SK-N-SH treated with all-trans-retinoic acid at 6 μM for 48 hours (cell line): ENCODE data around the gene ERC1.

Source experiments
- ATAC-seq: fragments of 200-7000 bp; cut with Tn5 transposase; 3 replicates; pipeline ENCODE4 v1.9.1; 2020; ENCODE audit warnings: mild to moderate bottlenecking, moderate library complexity
- ARNTL ChIP-seq: fragments of 450-650 bp; formaldehyde crosslinking; IDR thresholded peaks from 2 replicates; pipeline ENCODE4 v1.5.0; 2020; ENCODE audit warnings: low read depth, mild to moderate bottlenecking, moderate library complexity, borderline replicate concordance
- BACH2 ChIP-seq: fragments of 250-450 bp; sonication (Bioruptor Pico); IDR thresholded peaks from 2 replicates; pipeline ENCODE4 v1.9.0; 2021; ENCODE audit warnings: mild to moderate bottlenecking, borderline replicate concordance
- CREB5 ChIP-seq: fragments of 250-450 bp; sonication (Bioruptor Pico); IDR thresholded peaks from 2 replicates; pipeline ENCODE4 v1.5.1; 2020; ENCODE audit warnings: low read depth, mild to moderate bottlenecking, moderate library complexity
- CSDC2 ChIP-seq: fragments of 250-450 bp; sonication (Bioruptor Pico); IDR thresholded peaks from 2 replicates; pipeline ENCODE4 v1.5.0; 2020; ENCODE audit warnings: mild to moderate bottlenecking, moderate library complexity
- CSRNP3 ChIP-seq: fragments of 250-450 bp; sonication (Bioruptor Pico); IDR thresholded peaks from 2 replicates; pipeline ENCODE4 v1.5.1; 2021; ENCODE audit warnings: mild to moderate bottlenecking, moderate library complexity
- GLIS3 ChIP-seq: fragments of 250-450 bp; sonication (Bioruptor Pico); IDR thresholded peaks from 2 replicates; pipeline ENCODE4 v1.5.0; 2020; ENCODE audit warnings: mild to moderate bottlenecking, moderate library complexity
- ISL1 ChIP-seq: fragments of 250-450 bp; sonication (Bioruptor Pico); IDR thresholded peaks from 2 replicates; pipeline ENCODE4 v2.1.2; 2022; ENCODE audit warnings: mild to moderate bottlenecking, moderate library complexity
- OSR1 ChIP-seq: fragments of 250-450 bp; sonication (Bioruptor Pico); IDR thresholded peaks from 2 replicates; pipeline ENCODE4 v1.8.0; 2022; ENCODE audit warnings: moderate library complexity, mild to moderate bottlenecking, inconsistent platforms
- POU6F1 ChIP-seq: fragments of 250-450 bp; sonication (Bioruptor Pico); IDR thresholded peaks from 2 replicates; pipeline ENCODE4 v1.8.0; 2021; ENCODE audit warnings: low read depth, mild to moderate bottlenecking, moderate library complexity, borderline replicate concordance
- PPARA ChIP-seq: fragments of 250-450 bp; sonication (Bioruptor Pico); IDR thresholded peaks from 2 replicates; pipeline ENCODE4 v1.5.0; 2020; ENCODE audit warnings: mild to moderate bottlenecking, borderline replicate concordance
- RARB ChIP-seq: fragments of 250-450 bp; sonication (Bioruptor Pico); IDR thresholded peaks from 2 replicates; pipeline ENCODE4 v1.8.0; 2021; ENCODE audit warnings: mild to moderate bottlenecking, moderate library complexity
- SNAI2 ChIP-seq: fragments of 250-450 bp; sonication (Bioruptor Pico); IDR thresholded peaks from 2 replicates; pipeline ENCODE4 v1.5.0; 2020; ENCODE audit warnings: mild to moderate bottlenecking, moderate library complexity
- TCF4 ChIP-seq: fragments of 250-450 bp; sonication (Bioruptor Pico); IDR thresholded peaks from 2 replicates; pipeline ENCODE4 v1.8.0; 2021; ENCODE audit warnings: mild to moderate bottlenecking, moderate library complexity, borderline replicate concordance
- TOX ChIP-seq: fragments of 250-450 bp; sonication (Bioruptor Pico); IDR thresholded peaks from 2 replicates; pipeline ENCODE4 v1.8.0; 2021; ENCODE audit warnings: mild to moderate bottlenecking, moderate library complexity, borderline replicate concordance
- ZC3H10 ChIP-seq: fragments of 250-450 bp; sonication (Bioruptor Pico); IDR thresholded peaks from 2 replicates; pipeline ENCODE4 v1.5.1; 2021; ENCODE audit warnings: mild to moderate bottlenecking, moderate library complexity
- ZFP3 ChIP-seq: fragments of 250-450 bp; sonication (Bioruptor Pico); IDR thresholded peaks from 2 replicates; pipeline ENCODE4 v1.5.0; 2020; ENCODE audit warnings: mild to moderate bottlenecking, moderate library complexity
- ZFP30 ChIP-seq: fragments of 450-650 bp; formaldehyde crosslinking; IDR thresholded peaks from 2 replicates; pipeline ENCODE4 v1.5.0; 2022; ENCODE audit warnings: mild to moderate bottlenecking, moderate library complexity
- ZNF565 ChIP-seq: fragments of 450-650 bp; formaldehyde crosslinking; conservative IDR thresholded peaks from 2 replicates; pipeline ENCODE4 v1.5.0; 2020; ENCODE audit warnings: low read depth, mild to moderate bottlenecking, moderate library complexity
- ZNF70 ChIP-seq: fragments of 450-650 bp; formaldehyde crosslinking; IDR thresholded peaks from 2 replicates; pipeline ENCODE4 v1.5.0; 2020; ENCODE audit warnings: mild to moderate bottlenecking, moderate library complexity
- ZNF8 ChIP-seq: fragments of 450-650 bp; formaldehyde crosslinking; IDR thresholded peaks from 2 replicates; pipeline ENCODE4 v1.5.0; 2020; ENCODE audit warnings: mild to moderate bottlenecking, moderate library complexity
- TF ChIP-seq, protein P1 (sequence below): fragments of 250-450 bp; sonication (Bioruptor Pico); IDR thresholded peaks from 2 replicates; pipeline ENCODE4 v1.8.0; 2020; ENCODE audit warnings: mild to moderate bottlenecking, moderate library complexity, borderline replicate concordance
- TF ChIP-seq, protein P2 (sequence below): fragments of 250-450 bp; sonication (Bioruptor Pico); IDR thresholded peaks from 2 replicates; pipeline ENCODE4 v1.5.0; 2020; ENCODE audit warnings: mild to moderate bottlenecking, moderate library complexity

Gene ERC1

DNA sequence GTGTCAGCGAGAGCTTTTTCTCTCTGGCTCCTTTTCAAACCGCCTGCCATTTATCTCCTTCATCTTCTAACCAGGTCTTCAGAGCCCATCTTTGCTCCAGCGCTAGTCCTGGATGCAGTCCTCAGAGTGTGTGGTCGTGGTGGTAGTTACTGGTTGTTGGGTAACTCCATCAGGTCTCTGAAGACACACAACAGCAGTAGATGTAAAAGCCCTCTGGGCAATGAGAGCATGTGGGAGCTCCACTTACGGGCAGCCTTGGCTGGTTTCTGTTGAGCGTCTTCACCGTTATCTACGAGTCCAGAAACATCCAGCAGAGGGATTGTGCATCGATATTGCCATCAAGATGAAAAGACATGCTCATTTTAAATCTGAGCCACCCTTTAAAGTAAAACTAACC lies 542.2 kb downstream of the ERC1 start:
- TF ChIP-seq OSR1 (CRISPR knock-in tag) (no peak), ZC3H10 (CRISPR knock-in tag) (no peak), ARNTL (CRISPR knock-in tag) (no peak), ZNF8 (CRISPR knock-in tag) (no peak), TCF4 (CRISPR knock-in tag) (no peak), ZNF565 (CRISPR knock-in tag) (no peak), SNAI2 (no peak), PPARA (CRISPR knock-in tag) (no peak), CREB5 (CRISPR knock-in tag) (no peak), GLIS3 (CRISPR knock-in tag) (no peak), CSDC2 (CRISPR knock-in tag) (no peak), CSRNP3 (CRISPR knock-in tag) (no peak)
- TF ChIP-seq, protein P1, sequence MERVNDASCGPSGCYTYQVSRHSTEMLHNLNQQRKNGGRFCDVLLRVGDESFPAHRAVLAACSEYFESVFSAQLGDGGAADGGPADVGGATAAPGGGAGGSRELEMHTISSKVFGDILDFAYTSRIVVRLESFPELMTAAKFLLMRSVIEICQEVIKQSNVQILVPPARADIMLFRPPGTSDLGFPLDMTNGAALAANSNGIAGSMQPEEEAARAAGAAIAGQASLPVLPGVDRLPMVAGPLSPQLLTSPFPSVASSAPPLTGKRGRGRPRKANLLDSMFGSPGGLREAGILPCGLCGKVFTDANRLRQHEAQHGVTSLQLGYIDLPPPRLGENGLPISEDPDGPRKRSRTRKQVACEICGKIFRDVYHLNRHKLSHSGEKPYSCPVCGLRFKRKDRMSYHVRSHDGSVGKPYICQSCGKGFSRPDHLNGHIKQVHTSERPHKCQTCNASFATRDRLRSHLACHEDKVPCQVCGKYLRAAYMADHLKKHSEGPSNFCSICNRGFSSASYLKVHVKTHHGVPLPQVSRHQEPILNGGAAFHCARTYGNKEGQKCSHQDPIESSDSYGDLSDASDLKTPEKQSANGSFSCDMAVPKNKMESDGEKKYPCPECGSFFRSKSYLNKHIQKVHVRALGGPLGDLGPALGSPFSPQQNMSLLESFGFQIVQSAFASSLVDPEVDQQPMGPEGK (CRISPR knock-in tag), result no peak
- no peak for ATAC-seq

- ATAC-seq, result no peak
- no peak for TF ChIP-seq ZC3H10 (CRISPR knock-in tag)
- no peak for TF ChIP-seq OSR1 (CRISPR knock-in tag)
- TF ChIP-seq PPARA (CRISPR knock-in tag), result no peak
- TF ChIP-seq, protein P2, sequence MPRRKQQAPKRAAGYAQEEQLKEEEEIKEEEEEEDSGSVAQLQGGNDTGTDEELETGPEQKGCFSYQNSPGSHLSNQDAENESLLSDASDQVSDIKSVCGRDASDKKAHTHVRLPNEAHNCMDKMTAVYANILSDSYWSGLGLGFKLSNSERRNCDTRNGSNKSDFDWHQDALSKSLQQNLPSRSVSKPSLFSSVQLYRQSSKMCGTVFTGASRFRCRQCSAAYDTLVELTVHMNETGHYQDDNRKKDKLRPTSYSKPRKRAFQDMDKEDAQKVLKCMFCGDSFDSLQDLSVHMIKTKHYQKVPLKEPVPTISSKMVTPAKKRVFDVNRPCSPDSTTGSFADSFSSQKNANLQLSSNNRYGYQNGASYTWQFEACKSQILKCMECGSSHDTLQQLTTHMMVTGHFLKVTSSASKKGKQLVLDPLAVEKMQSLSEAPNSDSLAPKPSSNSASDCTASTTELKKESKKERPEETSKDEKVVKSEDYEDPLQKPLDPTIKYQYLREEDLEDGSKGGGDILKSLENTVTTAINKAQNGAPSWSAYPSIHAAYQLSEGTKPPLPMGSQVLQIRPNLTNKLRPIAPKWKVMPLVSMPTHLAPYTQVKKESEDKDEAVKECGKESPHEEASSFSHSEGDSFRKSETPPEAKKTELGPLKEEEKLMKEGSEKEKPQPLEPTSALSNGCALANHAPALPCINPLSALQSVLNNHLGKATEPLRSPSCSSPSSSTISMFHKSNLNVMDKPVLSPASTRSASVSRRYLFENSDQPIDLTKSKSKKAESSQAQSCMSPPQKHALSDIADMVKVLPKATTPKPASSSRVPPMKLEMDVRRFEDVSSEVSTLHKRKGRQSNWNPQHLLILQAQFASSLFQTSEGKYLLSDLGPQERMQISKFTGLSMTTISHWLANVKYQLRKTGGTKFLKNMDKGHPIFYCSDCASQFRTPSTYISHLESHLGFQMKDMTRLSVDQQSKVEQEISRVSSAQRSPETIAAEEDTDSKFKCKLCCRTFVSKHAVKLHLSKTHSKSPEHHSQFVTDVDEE (CRISPR knock-in tag), result no peak
- TF ChIP-seq, all 23 proteins: peak for 0
Observed at GRCh38 chr12:1533602-1534304, 542.7 kb downstream of the ERC1 start.

DNA sequence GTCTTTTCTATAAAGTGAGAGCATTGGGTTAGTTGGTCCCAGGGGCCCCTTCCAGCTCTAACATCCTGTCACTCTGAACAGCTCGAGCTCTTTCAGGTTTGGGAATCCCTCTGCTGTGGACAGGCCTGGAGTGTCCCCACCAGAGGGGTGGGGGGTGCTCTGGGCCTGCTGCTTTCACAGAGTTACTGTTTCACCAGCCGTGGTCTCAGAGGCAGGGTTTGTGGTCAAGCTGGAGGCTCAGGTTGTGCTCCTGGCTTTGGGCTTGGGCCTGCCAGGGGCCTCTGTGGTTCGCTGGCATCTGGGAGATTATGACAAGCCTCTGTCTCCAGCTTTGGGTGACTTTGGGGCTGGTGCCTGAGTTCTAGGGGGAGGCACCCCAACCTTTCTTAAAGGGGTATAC lies 543.7 kb downstream of the ERC1 start:
- TF ChIP-seq CSDC2 (CRISPR knock-in tag) (no peak), ARNTL (CRISPR knock-in tag) (no peak), ZFP3 (CRISPR knock-in tag) (no peak), PPARA (CRISPR knock-in tag) (no peak), BACH2 (CRISPR knock-in tag) (no peak), TOX (CRISPR knock-in tag) (no peak), OSR1 (CRISPR knock-in tag) (no peak), ZNF70 (CRISPR knock-in tag) (no peak)
- ATAC-seq, result no peak

GRCh38 chr12:1536817-1537216 lies 545.8 kb downstream of the ERC1 start:
- no peak for ATAC-seq
- TF ChIP-seq ARNTL (CRISPR knock-in tag) (no peak), TOX (CRISPR knock-in tag) (no peak), GLIS3 (CRISPR knock-in tag) (no peak), ZC3H10 (CRISPR knock-in tag) (no peak), ZFP30 (no peak), BACH2 (CRISPR knock-in tag) (no peak), POU6F1 (CRISPR knock-in tag) (no peak), PPARA (CRISPR knock-in tag) (no peak), ZNF565 (CRISPR knock-in tag) (no peak), RARB (CRISPR knock-in tag) (no peak), CREB5 (CRISPR knock-in tag) (no peak), TCF4 (CRISPR knock-in tag) (no peak), ISL1 (CRISPR knock-in tag) (no peak), ZNF70 (CRISPR knock-in tag) (no peak), SNAI2 (no peak), CSRNP3 (CRISPR knock-in tag) (no peak)
